ENCODE results near the gene SLC5A10.

- TF ChIP-seq, protein P1, sequence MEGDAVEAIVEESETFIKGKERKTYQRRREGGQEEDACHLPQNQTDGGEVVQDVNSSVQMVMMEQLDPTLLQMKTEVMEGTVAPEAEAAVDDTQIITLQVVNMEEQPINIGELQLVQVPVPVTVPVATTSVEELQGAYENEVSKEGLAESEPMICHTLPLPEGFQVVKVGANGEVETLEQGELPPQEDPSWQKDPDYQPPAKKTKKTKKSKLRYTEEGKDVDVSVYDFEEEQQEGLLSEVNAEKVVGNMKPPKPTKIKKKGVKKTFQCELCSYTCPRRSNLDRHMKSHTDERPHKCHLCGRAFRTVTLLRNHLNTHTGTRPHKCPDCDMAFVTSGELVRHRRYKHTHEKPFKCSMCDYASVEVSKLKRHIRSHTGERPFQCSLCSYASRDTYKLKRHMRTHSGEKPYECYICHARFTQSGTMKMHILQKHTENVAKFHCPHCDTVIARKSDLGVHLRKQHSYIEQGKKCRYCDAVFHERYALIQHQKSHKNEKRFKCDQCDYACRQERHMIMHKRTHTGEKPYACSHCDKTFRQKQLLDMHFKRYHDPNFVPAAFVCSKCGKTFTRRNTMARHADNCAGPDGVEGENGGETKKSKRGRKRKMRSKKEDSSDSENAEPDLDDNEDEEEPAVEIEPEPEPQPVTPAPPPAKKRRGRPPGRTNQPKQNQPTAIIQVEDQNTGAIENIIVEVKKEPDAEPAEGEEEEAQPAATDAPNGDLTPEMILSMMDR (conservative IDR thresholded peaks at IDR 0.05; ENCODE audit: low read depth, low read length): no peak
- no peak for TF ChIP-seq EZH2 (IDR thresholded peaks at IDR 0.05; ENCODE audit: borderline replicate concordance, low read depth, low read length, poor library complexity, severe bottlenecking)
These were observed 65.4 kb downstream of the SLC5A10 start for GRCh38 chr17:19017401-19017800.

All from A673 (cell line).